Sciatic nerve (tissue), 2 donors: Measurements from ENCODE around the gene PPAN. TPM values are rescaled to one million over a fixed set of nuclear protein-coding genes. Genes with fewer than 3 reads are reported as not detected.

Experiments
- ATAC-seq: fragments of 200-7000 bp; cut with Tn5 transposase; one replicate; pipeline ENCODE4 v1.9.1; 2020; ENCODE audit warnings: mild to moderate bottlenecking, moderate library complexity
- DNase-seq: peaks from one replicate; pipeline ENCODE4 v3.0.0-alpha.2; 2020; ENCODE audit warnings: low spot score
- intact Hi-C: fragments of 100-400 bp; cut with DNase I; formaldehyde crosslinking; loops from one replicate; pipeline ENCODE4 v1.14.2; 2022
- total RNA-seq: library from RNA; stranded (reverse); fragmentation: NEBNext Ultra II Directional; extraction: Animal tissue kit (Norgen Biotek cat#: 25700); gene quantifications from one replicate; pipeline ENCODE4 v1.2.1, GENCODE V29; 2021
- donor health status: DM: no; HTN: no; CAD: no.
- donor health status: DM: no; HTN: no; CAD: no.

The PPAN gene
- total RNA-seq, 1 donor from 2014 or later, result 31.3 TPM

DNA sequence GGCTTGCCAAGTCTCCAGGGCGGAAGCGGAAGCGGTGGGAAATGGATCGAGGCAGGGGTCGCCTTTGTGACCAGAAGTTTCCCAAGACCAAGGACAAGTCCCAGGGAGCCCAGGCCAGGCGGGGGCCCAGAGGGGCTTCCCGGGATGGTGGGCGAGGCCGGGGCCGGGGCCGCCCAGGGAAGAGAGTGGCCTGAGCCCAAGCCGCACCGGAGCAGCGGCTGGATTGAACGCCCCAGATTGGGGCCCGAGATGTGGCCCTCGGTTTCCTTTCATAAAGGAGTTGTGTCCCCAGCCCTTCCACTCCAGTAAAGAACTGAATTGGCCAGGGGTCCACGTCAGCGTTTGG lies 4.8 kb downstream of the PPAN start:
- DNase-seq, result no peak
- no peak for ATAC-seq
- intact Hi-C loops, result no loop called here

GRCh38 chr19:10111405-10111811 lies 5.2 kb downstream of the PPAN start, which contains the start of gene P2RY11:
Gene P2RY11 (plus strand): TSS chr19:10111693. CDS start chr19:10111722, 29 bp downstream.
- intact Hi-C loops, result no loop called here
- DNase-seq (no peak), ATAC-seq (no peak)

DNA sequence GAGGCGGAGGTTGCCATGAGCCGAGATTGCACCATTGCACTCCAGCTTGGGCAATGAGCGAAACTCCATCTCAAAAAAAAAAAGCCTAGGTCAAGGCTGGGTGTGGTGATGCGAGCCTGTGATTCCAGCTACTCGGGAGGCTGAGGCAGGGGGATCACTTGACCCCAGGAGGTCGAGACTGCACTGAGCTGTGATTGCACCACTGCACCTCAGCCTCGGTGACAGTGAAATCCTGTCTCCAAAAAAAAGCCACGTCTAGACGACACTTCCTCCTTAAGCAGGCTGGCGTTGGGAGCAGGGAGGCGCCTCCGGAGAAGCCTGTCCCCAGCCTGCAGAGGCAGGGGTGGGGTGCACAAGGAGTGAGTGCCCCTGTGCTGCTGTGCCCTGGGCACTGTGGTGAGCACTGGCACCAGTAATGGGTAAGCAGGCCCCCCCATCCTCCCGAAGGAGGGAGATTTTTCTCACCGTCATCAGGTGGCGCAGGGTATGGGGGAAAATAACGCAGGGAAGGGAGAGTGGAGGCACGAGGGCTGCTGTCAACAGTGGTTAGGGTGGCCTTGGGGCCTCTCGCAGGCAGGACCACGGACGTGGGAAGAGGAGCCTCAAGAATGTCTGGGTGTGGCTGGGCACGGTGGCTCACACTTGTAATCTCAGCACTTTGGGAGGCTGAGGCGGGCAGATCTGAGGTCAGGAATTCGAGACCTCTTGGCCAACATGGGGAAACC lies 6.0 kb downstream of the PPAN start:
- DNase-seq, result no peak
- intact Hi-C loops, result no loop called here
- ATAC-seq, result peak; percentile 14

DNA sequence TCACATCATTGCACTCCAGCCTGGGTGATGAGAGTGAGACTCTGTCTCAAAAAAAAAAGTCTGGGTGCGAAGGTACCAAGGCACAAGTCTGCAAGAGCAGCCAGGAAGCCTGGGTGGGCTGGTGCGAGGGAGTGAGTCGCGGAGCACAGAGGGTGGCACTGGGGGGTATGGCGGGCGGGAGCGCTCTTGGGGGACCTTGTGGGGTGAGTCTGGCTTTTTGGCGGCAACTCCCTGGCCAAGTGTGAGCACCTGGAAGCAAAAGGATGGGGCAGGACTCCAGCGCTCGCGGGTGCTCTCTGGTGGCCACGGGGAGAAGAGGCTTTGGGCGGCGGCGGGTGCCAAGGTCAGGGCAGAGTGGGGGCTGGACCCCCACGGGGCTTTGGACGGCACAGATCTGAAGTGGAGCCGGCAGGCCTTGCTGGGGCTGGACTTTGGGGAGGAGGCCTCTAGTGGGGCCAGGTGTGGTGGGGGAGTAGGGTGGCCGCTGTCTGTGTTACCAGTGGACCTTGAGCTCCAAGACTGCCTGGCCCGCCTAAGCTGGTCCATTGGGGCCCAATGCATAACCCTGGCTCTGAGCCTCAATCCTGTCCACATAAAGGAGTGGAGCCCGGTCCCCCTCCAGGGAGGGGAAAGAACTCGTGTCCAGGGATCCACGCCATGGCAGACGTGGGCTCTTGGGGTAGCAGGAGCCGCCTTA lies 6.9 kb downstream of the PPAN start:
- ATAC-seq, result peak; percentile 23
- intact Hi-C loops, result no loop called here
- DNase-seq, result no peak

- DNase-seq, result no peak
- intact Hi-C loops, result no loop called here
- ATAC-seq, result no peak
Measured at GRCh38 chr19:10113592-10113963, 7.4 kb downstream of the PPAN start.

- intact Hi-C loops, result no loop called here
- ATAC-seq (no peak), DNase-seq (no peak)
Measured at GRCh38 chr19:10113964-10114650, 7.9 kb downstream of the PPAN start.

DNA sequence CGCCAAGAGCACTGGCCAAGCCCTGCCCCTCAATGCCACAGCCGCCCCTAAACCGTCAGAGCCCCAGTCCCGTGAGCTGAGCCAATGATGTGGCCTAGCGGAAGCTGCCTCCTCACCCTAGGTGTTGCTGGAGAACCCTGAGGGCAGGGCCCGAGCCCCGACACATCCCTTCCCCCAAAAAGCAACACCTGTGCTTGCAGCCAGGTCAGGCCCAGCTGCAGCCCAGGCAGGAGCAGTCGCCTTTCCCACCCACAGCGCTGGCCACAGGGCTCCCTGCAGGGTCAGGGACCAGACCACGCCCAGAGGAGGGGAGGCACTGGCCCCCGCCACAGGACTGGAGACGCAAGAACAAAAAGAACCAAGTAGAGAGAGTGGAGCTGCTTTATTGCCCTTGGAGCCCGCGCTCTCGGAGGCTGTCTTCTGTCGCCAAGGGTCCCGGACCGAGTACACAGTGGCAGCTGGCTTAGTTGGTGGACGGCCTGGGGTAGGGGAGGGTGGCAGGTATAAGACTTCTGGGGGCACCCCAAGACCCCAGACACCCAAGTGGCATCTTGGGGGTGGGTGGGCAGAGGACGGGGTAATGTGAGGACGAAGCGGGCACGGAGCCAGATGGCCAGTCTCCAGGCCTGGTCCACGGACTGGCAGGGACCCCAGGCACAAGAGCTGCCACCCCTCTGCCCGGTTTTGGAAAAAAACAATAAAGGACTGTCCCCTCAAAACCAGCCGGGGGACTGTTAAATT lies 8.7 kb downstream of the PPAN start:
- DNase-seq, result no peak
- intact Hi-C loops, result no loop called here
- ATAC-seq, result no peak

DNA sequence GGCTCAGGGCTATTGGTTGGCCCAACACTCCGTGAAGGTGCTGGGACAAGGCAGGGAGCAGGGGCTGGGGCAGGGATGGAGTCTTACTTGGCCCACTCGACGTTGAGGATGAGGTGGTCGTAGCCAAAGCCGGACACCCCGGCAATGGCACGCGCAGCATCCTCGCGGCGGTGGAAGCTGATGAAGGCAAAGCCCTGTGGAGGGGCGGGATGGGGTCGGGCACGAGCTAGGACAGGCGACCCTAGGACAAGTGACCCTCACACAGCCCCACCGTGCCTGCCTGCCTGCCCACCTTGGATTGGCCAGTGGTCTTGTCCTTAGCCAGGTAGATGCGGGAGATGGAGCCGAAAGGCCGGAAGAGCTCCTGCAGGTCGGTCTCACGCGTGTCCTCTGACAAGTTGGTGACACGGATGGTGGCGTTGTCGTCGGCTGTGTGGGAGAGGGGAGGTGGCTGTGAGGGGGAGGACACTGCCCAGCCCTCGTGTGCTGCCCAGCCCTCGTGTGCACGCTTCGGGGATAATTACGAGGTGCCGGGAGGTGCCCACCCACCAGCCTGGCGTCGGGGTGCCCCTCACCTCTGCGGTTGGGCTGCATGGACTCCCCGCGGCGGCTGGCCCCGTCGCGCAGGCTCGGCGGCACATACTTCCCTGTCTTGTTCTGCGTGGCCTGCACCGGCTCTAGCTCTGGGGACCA lies 9.4 kb downstream of the PPAN start:
- ATAC-seq, result no peak
- DNase-seq, result no peak
- intact Hi-C loops, result no loop called here

DNA sequence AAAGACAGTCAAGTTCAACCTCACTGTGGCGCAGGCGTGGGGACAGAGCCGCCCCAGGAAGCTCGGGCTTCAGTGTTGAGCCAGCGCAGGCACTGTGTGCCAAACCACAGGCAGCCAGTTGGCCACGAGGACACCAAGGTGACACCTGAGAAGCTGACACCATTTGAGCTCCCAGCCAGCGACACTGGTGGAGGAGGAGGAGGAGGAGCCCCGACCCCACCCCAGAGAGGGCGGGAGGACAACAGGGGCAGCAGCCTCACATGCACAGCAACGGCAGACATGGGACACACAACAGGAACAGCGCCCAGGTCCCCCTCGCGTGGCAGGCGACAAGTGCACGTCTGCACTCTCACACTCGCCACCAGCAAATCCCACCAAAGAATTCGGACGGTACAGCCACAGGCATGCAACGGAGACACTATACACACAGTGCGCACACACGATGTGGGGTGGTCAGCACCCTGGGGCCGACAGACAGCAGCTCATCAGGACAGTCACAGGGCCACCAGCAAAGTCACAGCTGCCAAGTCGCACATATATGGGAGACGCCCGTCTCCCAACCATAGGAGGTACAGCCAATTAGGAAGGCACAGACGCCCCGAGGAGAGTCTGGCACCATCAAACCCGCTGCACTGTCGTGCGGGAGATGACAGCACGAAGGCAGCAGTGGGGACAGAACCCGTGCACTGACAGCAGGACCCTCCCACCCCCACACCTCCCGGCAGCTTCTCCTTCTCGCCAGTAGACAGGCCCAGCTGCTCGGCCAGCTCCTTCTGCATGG lies 10.1 kb downstream of the PPAN start:
- ATAC-seq (no peak), DNase-seq (no peak)
- intact Hi-C loops, result no loop called here

- ATAC-seq (no peak), DNase-seq (no peak)
- intact Hi-C loops, result no loop called here
Measured at GRCh38 chr19:10116866-10117616, 10.9 kb downstream of the PPAN start.

DNA sequence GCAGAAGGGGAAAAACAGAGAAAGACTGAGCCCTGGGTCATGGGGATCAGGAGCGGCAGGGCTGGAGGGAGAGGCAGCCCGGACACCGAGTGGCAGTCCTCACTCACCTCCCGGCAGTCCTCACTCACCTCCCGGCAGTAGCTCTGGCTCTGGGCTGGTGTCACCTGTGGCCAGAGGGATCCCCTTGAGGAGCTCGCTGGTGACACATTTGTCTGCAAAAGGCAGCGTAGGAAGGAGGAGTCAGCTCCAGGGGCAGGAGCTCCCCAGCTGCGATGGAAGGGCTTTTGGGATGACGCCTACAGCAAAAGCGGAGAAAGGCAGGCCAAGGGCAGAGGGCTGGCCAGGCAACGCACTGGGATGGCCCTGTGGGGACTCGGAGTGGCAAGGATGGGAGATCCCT lies 12.8 kb downstream of the PPAN start:
- DNase-seq (no peak), ATAC-seq (no peak)
- intact Hi-C loops, result no loop called here

- DNase-seq (no peak), ATAC-seq (peak; percentile 54)
- intact Hi-C loops, result no loop called here
Measured at GRCh38 chr19:10120538-10121189, 14.5 kb downstream of the PPAN start.

DNA sequence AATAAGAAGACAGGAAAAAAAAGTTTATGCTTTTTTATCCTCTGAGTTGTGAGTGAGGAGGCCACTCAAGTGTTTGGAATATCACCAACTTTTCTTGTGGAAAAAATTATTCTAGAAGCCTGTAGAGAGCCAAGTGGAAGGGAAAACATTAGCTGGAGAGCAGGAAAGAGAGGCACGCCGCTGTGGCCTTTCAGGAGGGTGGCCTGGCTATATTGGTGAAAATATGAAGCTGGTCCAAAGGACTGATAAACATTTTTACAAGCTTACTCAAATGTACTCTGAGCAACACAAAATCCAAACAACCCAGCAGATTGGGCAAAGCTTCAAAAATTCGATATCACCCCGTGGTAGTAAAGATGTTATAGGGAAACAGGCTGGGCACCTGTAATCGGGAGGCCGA lies 15.9 kb downstream of the PPAN start:
- intact Hi-C loops, result no loop called here
- DNase-seq (no peak), ATAC-seq (peak; percentile 11)

- intact Hi-C loops, result no loop called here
- DNase-seq (no peak), ATAC-seq (no peak)
Measured at GRCh38 chr19:10124429-10124828, 18.3 kb downstream of the PPAN start.

DNA sequence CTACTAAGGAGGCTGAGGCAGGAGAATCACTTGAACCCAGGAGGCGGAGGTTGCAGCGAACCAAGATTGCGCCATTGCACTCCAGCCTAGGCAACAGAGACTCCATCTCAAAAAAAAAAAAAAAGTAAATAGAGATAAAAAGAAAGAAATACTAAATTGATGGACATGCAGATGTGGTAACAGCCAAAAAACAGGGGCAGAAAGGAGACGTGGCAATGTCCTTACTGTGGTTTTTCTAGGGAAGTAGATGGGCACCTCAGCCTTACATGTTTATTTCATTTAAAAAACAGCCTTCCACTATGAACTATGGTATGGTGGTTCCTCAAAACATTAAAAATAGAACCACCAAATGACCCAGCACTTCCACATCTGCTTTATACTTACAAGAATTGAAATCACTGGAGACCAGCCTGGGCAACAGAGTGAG lies 20.1 kb downstream of the PPAN start:
- no peak for DNase-seq
- intact Hi-C loops, result no loop called here
- ATAC-seq, result peak; percentile 43

DNA sequence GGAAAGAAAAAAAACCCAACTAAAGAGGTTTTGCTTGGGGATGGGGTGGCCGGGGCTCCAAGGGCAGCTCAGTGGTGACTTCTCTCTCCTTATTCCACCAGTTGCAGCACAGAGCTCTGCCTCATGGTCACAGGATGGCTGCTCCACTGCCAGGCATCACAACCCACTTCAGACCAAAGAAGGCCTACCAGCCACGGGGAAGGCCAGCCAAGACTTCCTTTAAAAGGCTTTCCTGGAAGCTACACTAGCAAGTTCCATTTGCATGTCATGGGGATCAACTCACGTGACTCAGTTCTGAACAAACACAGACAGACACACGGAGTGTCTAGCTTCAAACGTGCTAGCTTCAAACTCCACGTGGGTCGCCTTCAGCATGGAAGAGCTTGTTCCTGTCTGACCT lies 26.7 kb downstream of the PPAN start:
- intact Hi-C loops, result no loop called here
- DNase-seq, result no peak
- ATAC-seq, result no peak

- intact Hi-C loops, result no loop called here
- ATAC-seq (no peak), DNase-seq (no peak)
Measured at GRCh38 chr19:10133596-10133995, 27.4 kb downstream of the PPAN start.
